Activated CD4-positive, alpha-beta T cell treated with anti-CD3 and anti-CD28 coated beads, Interleukin-10, Interleukin-2, amounts not matched to agents 100 ng/mL and 50 ng/mL, durations not matched to agents 16 hours and 8 hours (primary cell): Measurements from ENCODE around the gene ANKS6.

ENCODE experiments used
- DNase-seq: peaks from one replicate; pipeline ENCODE4 v3.0.0-alpha.2; 2020

The ANKS6 gene

GRCh38 chr9:98728500-98728899, 67.9 kb downstream of the ANKS6 start:
- no peak for DNase-seq

GRCh38 chr9:98727428-98727827, 68.9 kb downstream of the ANKS6 start:
- DNase-seq, result no peak

GRCh38 chr9:98726735-98727134, 69.6 kb downstream of the ANKS6 start:
- no peak for DNase-seq

GRCh38 chr9:98724810-98725530, 71.4 kb downstream of the ANKS6 start:
- no peak for DNase-seq

- no peak for DNase-seq
Observed at GRCh38 chr9:98721643-98722042, 74.7 kb downstream of the ANKS6 start.

GRCh38 chr9:98720402-98720801, 76.0 kb downstream of the ANKS6 start:
- DNase-seq, result no peak

GRCh38 chr9:98719055-98719454, 77.3 kb downstream of the ANKS6 start:
- no peak for DNase-seq

- no peak for DNase-seq
Observed at GRCh38 chr9:98714833-98715232, 81.5 kb downstream of the ANKS6 start.

GRCh38 chr9:98712987-98713386, 83.4 kb downstream of the ANKS6 start:
- no peak for DNase-seq

GRCh38 chr9:98709968-98710965, 86.1 kb downstream of the ANKS6 start:
- no peak for DNase-seq

- DNase-seq, result no peak
Observed at GRCh38 chr9:98708933-98709911, 87.1 kb downstream of the ANKS6 start, which contains the start of gene GABBR2. Gene GABBR2 (minus strand): TSS chr9:98708935. CDS start chr9:98708737, 198 bp downstream.

GRCh38 chr9:98708103-98708932, 88.0 kb downstream of the ANKS6 start:
- no peak for DNase-seq

GRCh38 chr9:98707166-98708102, 88.9 kb downstream of the ANKS6 start:
- DNase-seq, result peak; percentile 52

- no peak for DNase-seq
Observed at GRCh38 chr9:98706651-98707165, 89.6 kb downstream of the ANKS6 start.

GRCh38 chr9:98702835-98703380, 93.4 kb downstream of the ANKS6 start:
- no peak for DNase-seq

GRCh38 chr9:98702340-98702739, 94.0 kb downstream of the ANKS6 start:
- no peak for DNase-seq

GRCh38 chr9:98701576-98701975, 94.8 kb downstream of the ANKS6 start:
- no peak for DNase-seq

GRCh38 chr9:98700801-98701200, 95.6 kb downstream of the ANKS6 start:
- no peak for DNase-seq

GRCh38 chr9:98698856-98699255, 97.5 kb downstream of the ANKS6 start:
- no peak for DNase-seq

GRCh38 chr9:98694943-98695342, 101.4 kb downstream of the ANKS6 start:
- DNase-seq, result no peak
